ENCODE results near the gene PIK3IP1.
"Not testable (repeated sequence)": the region's sequence is repeated elsewhere in the genome, so short reads cannot be mapped to it uniquely, and the experiment has no call there.

The PIK3IP1 gene

GRCh38 chr22:31238057-31238456 is 54.2 kb downstream of the PIK3IP1 start:
- DNase-seq (ENCODE audit: low spot score in 2 of 2), result no peak
- Mint-ChIP-seq H3K27me3 (no peaks in the 10 kb centered on the region), H3K4me3 (no peak overlapping the region), H3K27ac (ENCODE audit: low read depth) (no peak overlapping the region), H3K36me3 (ENCODE audit: insufficient read depth) (peaks cover 12% of the 10 kb centered on the region), H3K4me1 (peaks cover 26% of the 10 kb centered on the region), H3K9me3 (no peaks in the 10 kb centered on the region)
- no peak for ATAC-seq (replicated peaks; ENCODE audit: extremely low read depth, poor library complexity, severe bottlenecking)

- Mint-ChIP-seq H3K36me3 (ENCODE audit: insufficient read depth) (peaks cover 10% of the 10 kb centered on the region), H3K4me1 (peaks cover 21% of the 10 kb centered on the region)
- not testable (repeated sequence) for DNase-seq (ENCODE audit: low spot score in 2 of 2); H3K4me3 Mint-ChIP-seq; H3K9me3 Mint-ChIP-seq; H3K27ac Mint-ChIP-seq (ENCODE audit: low read depth); H3K27me3 Mint-ChIP-seq; ATAC-seq (replicated peaks; ENCODE audit: extremely low read depth, poor library complexity, severe bottlenecking)
Observed at GRCh38 chr22:31236044-31236443, 56.2 kb downstream of the PIK3IP1 start.

GRCh38 chr22:31235081-31235480 is 57.2 kb downstream of the PIK3IP1 start:
- no peaks in the 10 kb centered on the region for H3K27me3 Mint-ChIP-seq
- no peak for ATAC-seq (replicated peaks; ENCODE audit: extremely low read depth, poor library complexity, severe bottlenecking)
- no peak overlapping the region for H3K27ac Mint-ChIP-seq (ENCODE audit: low read depth)

GRCh38 chr22:31233001-31233400 is 59.3 kb downstream of the PIK3IP1 start:
- ATAC-seq (replicated peaks; ENCODE audit: extremely low read depth, poor library complexity, severe bottlenecking), result no peak
- peaks cover 7% of the 10 kb centered on the region for H3K36me3 Mint-ChIP-seq (ENCODE audit: insufficient read depth)
- no peaks in the 10 kb centered on the region for H3K9me3 Mint-ChIP-seq
- no peak overlapping the region for H3K27ac Mint-ChIP-seq (ENCODE audit: low read depth)
- no peaks in the 10 kb centered on the region for H3K27me3 Mint-ChIP-seq
- DNase-seq (ENCODE audit: low spot score in 2 of 2), result no peak
- peaks cover 21% of the 10 kb centered on the region for H3K4me1 Mint-ChIP-seq
- H3K4me3 Mint-ChIP-seq, result no peak overlapping the region

More at GRCh38 chr22:31235081-31235480, 57.2 kb downstream of the PIK3IP1 start:
- DNase-seq (ENCODE audit: low spot score in 2 of 2), result no peak
- Mint-ChIP-seq H3K4me3 (no peak overlapping the region), H3K9me3 (no peaks in the 10 kb centered on the region), H3K36me3 (ENCODE audit: insufficient read depth) (peaks cover 6% of the 10 kb centered on the region), H3K4me1 (peaks cover 21% of the 10 kb centered on the region)

All from central memory CD8-positive, alpha-beta T cell (primary cell).